NB4 (cell line): ENCODE measurements around the gene DLEC1.

Experiments used
- POLR2A ChIP-seq: IDR thresholded peaks from 2 replicates; pipeline ENCODE4 v1.6.1; 2011; ENCODE audit warnings: mild to moderate bottlenecking; ENCODE audit not compliant: insufficient read length; ENCODE audit errors: extremely low read depth
- TF ChIP-seq, protein P1 (sequence below): IDR thresholded peaks from one replicate; pipeline ENCODE4 v1.5.1; 2012; ENCODE audit warnings: low read depth, low read length

DNA sequence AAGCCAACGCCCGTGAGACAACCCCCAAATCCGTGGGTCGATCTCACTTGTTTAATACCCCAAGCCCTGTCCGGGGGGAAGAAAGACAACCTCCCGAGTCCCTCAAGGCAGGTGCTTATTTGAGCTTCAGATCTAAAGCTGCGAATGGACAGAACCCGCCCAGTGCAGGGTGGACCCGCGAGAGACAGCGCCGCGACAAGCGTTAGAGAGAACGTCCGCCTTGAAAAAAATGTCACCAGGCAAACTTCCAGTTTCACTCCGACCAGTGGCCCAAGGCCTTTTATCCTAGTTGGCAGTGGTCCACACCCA, 125.6 kb downstream of the DLEC1 start:
- TF ChIP-seq, protein P1, sequence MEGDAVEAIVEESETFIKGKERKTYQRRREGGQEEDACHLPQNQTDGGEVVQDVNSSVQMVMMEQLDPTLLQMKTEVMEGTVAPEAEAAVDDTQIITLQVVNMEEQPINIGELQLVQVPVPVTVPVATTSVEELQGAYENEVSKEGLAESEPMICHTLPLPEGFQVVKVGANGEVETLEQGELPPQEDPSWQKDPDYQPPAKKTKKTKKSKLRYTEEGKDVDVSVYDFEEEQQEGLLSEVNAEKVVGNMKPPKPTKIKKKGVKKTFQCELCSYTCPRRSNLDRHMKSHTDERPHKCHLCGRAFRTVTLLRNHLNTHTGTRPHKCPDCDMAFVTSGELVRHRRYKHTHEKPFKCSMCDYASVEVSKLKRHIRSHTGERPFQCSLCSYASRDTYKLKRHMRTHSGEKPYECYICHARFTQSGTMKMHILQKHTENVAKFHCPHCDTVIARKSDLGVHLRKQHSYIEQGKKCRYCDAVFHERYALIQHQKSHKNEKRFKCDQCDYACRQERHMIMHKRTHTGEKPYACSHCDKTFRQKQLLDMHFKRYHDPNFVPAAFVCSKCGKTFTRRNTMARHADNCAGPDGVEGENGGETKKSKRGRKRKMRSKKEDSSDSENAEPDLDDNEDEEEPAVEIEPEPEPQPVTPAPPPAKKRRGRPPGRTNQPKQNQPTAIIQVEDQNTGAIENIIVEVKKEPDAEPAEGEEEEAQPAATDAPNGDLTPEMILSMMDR: no peak
- TF ChIP-seq POLR2A: no peak
